Tibial nerve (tissue), 4 donors: ENCODE data around the gene TNRC6C.

Experiments
- CTCF ChIP-seq, 5 experiments: fragments of 200-600 bp in 3 of 5; fragments of 450-650 bp in 2 of 5; sonication (generic) in 3 of 5; IDR thresholded peaks; one replicate each; pipeline ENCODE4 v1.5.1; 2016 to 2019; ENCODE audit warnings: antibody characterized with exemption in 5 of 5, mild to moderate bottlenecking in 3 of 5, moderate library complexity in 2 of 5
- EP300 ChIP-seq, 2 donors: sonication (generic); formaldehyde crosslinking; IDR thresholded peaks; one replicate each; pipeline ENCODE4 v1.6.1; 2017; ENCODE audit warnings: antibody characterized with exemption in 2 of 2, mild to moderate bottlenecking in 1 of 2
- POLR2A ChIP-seq, 2 donors: fragments of 450-650 bp; IDR thresholded peaks; one replicate each; pipeline ENCODE4 v1.6.1; 2017; ENCODE audit warnings: antibody characterized with exemption in 2 of 2, mild to moderate bottlenecking in 2 of 2, moderate library complexity in 2 of 2

- TF ChIP-seq EP300 (IDR thresholded peaks at IDR 0.05) (no peak), CTCF (IDR thresholded peaks at IDR 0.05) (no peak), POLR2A (IDR thresholded peaks at IDR 0.05) (no peak)
Observed at GRCh38 chr17:78151514-78152008, 193.1 kb downstream of the TNRC6C start.
